PFSK-1 (cell line): ENCODE data around the gene STH.

Experiments used
- FOXP2 ChIP-seq: optimal IDR thresholded peaks from 2 replicates; pipeline ENCODE3; 2011; ENCODE audit warnings: borderline replicate concordance, control low read depth, inconsistent platforms; ENCODE audit not compliant: insufficient read depth; ENCODE audit errors: extremely low read length, extremely low read depth
- POLR2AphosphoS5 ChIP-seq: IDR thresholded peaks from 2 replicates; pipeline ENCODE4 v1.6.1; 2012; ENCODE audit warnings: low read depth, mild to moderate bottlenecking, control low read depth, low read length, moderate library complexity
- SIN3A ChIP-seq: IDR thresholded peaks from 2 replicates; pipeline ENCODE4 v1.6.1; 2012; ENCODE audit warnings: mild to moderate bottlenecking, low read length, moderate library complexity, borderline replicate concordance; ENCODE audit not compliant: insufficient read depth
- TAF1 ChIP-seq: IDR thresholded peaks from 2 replicates; pipeline ENCODE4 v1.6.1; 2012; ENCODE audit warnings: low read length, control low read depth, borderline replicate concordance; ENCODE audit not compliant: insufficient read depth
- TF ChIP-seq, protein P1 (sequence below), 2 experiments: IDR thresholded peaks; 2 replicates each; pipeline versions ENCODE4 v1.6.1 to v1.8.0; 2011 to 2012; ENCODE audit warnings: low read depth in 2 of 2, low read length in 2 of 2, control low read depth in 1 of 2, inconsistent platforms in 1 of 2, mild to moderate bottlenecking in 1 of 2, moderate library complexity in 1 of 2; ENCODE audit not compliant: insufficient read depth in 1 of 2

DNA sequence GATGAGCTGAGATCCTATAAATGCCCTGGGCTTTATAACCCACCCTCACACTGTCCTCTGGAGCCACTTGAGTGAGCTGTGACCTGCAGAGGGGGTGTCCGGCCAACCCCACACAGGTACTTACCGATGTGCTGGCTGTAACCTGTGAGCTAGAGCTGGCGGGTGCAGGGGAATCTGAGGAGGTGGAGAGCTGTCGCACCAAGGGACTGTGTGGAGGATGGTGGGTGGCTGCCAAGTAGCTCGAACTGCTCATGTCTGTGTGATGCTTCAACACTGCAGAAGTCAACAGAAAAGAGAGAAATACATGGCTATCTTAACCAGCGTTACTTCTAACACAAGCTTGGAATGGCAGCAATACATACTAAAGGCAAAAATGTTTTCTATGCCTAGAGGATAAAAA, 39.4 kb downstream of the STH start:
- TF ChIP-seq TAF1, result no peak
- no peak for TF ChIP-seq SIN3A
- TF ChIP-seq, protein P1, sequence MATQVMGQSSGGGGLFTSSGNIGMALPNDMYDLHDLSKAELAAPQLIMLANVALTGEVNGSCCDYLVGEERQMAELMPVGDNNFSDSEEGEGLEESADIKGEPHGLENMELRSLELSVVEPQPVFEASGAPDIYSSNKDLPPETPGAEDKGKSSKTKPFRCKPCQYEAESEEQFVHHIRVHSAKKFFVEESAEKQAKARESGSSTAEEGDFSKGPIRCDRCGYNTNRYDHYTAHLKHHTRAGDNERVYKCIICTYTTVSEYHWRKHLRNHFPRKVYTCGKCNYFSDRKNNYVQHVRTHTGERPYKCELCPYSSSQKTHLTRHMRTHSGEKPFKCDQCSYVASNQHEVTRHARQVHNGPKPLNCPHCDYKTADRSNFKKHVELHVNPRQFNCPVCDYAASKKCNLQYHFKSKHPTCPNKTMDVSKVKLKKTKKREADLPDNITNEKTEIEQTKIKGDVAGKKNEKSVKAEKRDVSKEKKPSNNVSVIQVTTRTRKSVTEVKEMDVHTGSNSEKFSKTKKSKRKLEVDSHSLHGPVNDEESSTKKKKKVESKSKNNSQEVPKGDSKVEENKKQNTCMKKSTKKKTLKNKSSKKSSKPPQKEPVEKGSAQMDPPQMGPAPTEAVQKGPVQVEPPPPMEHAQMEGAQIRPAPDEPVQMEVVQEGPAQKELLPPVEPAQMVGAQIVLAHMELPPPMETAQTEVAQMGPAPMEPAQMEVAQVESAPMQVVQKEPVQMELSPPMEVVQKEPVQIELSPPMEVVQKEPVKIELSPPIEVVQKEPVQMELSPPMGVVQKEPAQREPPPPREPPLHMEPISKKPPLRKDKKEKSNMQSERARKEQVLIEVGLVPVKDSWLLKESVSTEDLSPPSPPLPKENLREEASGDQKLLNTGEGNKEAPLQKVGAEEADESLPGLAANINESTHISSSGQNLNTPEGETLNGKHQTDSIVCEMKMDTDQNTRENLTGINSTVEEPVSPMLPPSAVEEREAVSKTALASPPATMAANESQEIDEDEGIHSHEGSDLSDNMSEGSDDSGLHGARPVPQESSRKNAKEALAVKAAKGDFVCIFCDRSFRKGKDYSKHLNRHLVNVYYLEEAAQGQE (IDR thresholded peaks at IDR 0.05; ENCODE audit: insufficient read depth in 1 of 2, low read depth in 2 of 2, low read length in 2 of 2), result no peak
- TF ChIP-seq FOXP2, result no peak
- TF ChIP-seq POLR2AphosphoS5, result no peak
